Testis (tissue), 2 donors: ENCODE results near the gene SCFD2.

Experiments
- CTCF ChIP-seq, 3 experiments: fragments of 450-650 bp in 2 of 3; fragments of 200-600 bp in 1 of 3; sonication (generic) in 1 of 3; IDR thresholded peaks; one replicate each; pipeline ENCODE4 v1.5.1; 2016 to 2019; ENCODE audit warnings: antibody characterized with exemption in 3 of 3, mild to moderate bottlenecking in 2 of 3, moderate library complexity in 1 of 3
- POLR2A ChIP-seq: fragments of 450-650 bp; IDR thresholded peaks from one replicate; pipeline ENCODE4 v1.6.1; 2017; ENCODE audit warnings: antibody characterized with exemption, mild to moderate bottlenecking, moderate library complexity

- TF ChIP-seq POLR2A: no peak
- TF ChIP-seq CTCF (IDR thresholded peaks at IDR 0.05): no peak
Observed at GRCh38 chr4:52840531-52841370, 525.1 kb downstream of the SCFD2 start.
